Heart left ventricle (tissue), 16 donors: ENCODE results near the gene HSD11B1. TPM values are rescaled to one million over a fixed set of nuclear protein-coding genes. Genes with fewer than 3 reads are reported as not detected.
A peak's percentile ranks its signal among the peaks of the same experiment; 100 is the strongest.

Experiments used
- ATAC-seq, 4 donors: fragments of 200-7000 bp; cut with Tn5 transposase; one replicate each; pipeline ENCODE4 v1.9.1; 2020 to 2022; ENCODE audit warnings: moderate library complexity in 4 of 4, mild to moderate bottlenecking in 3 of 4, moderate number of reproducible peaks in 1 of 4
- DNase-seq, 5 donors: peaks; one replicate each; pipeline ENCODE4 v3.0.0-alpha.2; 2020
- H3K27ac ChIP-seq, 12 donors: fragments of 200-600 bp; sonication (generic) in 4 of 12; one replicate each; pipeline versions ENCODE4 v1.5.0 to v1.8.0; 2016 to 2022; ENCODE audit warnings: mild to moderate bottlenecking in 2 of 12
- H3K27me3 ChIP-seq, 9 donors: fragments of 200-600 bp; sonication (generic) in 2 of 9; one replicate each; pipeline versions ENCODE4 v1.5.1 to v1.8.0; 2016 to 2022; ENCODE audit warnings: mild to moderate bottlenecking in 3 of 9
- H3K36me3 ChIP-seq, 9 donors: fragments of 200-600 bp; sonication (generic) in 2 of 9; one replicate each; pipeline versions ENCODE4 v1.5.0 to v1.8.0; 2018 to 2022; ENCODE audit warnings: mild to moderate bottlenecking in 2 of 9
- H3K4me1 ChIP-seq, 12 donors: fragments of 200-600 bp; sonication (generic) in 4 of 12; one replicate each; pipeline versions ENCODE4 v1.5.0 to v1.8.0; 2016 to 2022; ENCODE audit warnings: mild to moderate bottlenecking in 3 of 12
- H3K4me3 ChIP-seq, 12 donors: fragments of 200-600 bp; sonication (generic) in 4 of 12; one replicate each; pipeline versions ENCODE4 v1.5.0 to v1.8.0; 2017 to 2022; ENCODE audit warnings: mild to moderate bottlenecking in 9 of 12, moderate library complexity in 4 of 12
- H3K9me3 ChIP-seq, 12 donors: fragments of 200-600 bp; sonication (generic) in 4 of 12; one replicate each; pipeline versions ENCODE4 v1.5.0 to v1.8.0; 2016 to 2022; ENCODE audit warnings: mild to moderate bottlenecking in 1 of 12
- CTCF ChIP-seq, 12 donors: fragments of 200-600 bp; sonication (generic) in 4 of 12; IDR thresholded peaks; one replicate each; pipeline versions ENCODE4 v1.5.0 to v1.8.0; 2018 to 2022; ENCODE audit warnings: antibody characterized with exemption in 12 of 12, mild to moderate bottlenecking in 5 of 12
- POLR2A ChIP-seq, 2 donors: fragments of 450-650 bp; IDR thresholded peaks; one replicate each; pipeline ENCODE4 v1.6.1; 2017; ENCODE audit warnings: antibody characterized with exemption in 2 of 2, mild to moderate bottlenecking in 2 of 2, moderate library complexity in 2 of 2
- WGBS, 4 donors: extraction: QIAGEN DNeasy Blood & Tissue Kit in 2 of 4; methylation state at CpG; one replicate each; pipeline versions ENCODE4 v1.1.5 to v1.1.7; 2013 to 2018; 5-methylcytosine and 5-hydroxymethylcytosine counted together
- intact Hi-C, 10 donors: fragments of 100-400 bp; cut with DNase I; formaldehyde crosslinking; loops; one replicate each; pipeline versions ENCODE4 v1.11.1 to v1.14.2; 2022
- polyA plus RNA-seq, 2 donors: library from polyadenylated mRNA; stranded (reverse); fragments of 200-250 nt; gene quantifications; one replicate each; pipeline ENCODE4 v1.2.3, GENCODE V29; 2013
- total RNA-seq, 9 donors: library from RNA; depleted of rRNA in 2 of 9; stranded (reverse); fragments of >200 nt in 2 of 9; fragmentation: NEBNext Ultra II Directional in 3 of 9; extraction: Animal tissue kit (Norgen Biotek cat#: 25700) in 3 of 9; gene quantifications; one replicate each; pipeline versions ENCODE4 v1.1.0 to v1.2.4, GENCODE V29; 2016 to 2023
- donor health status: ischemic (EF 13 %, LVEDD 7.1; RV severe dilation, severe dysfunction).
- donor health status: healthy with polysubstance abuse.
- donor health status: DM: no; HTN: yes; CAD: no.
- donor health status: DM: no; HTN: no; CAD: no.
- donor health status: ischemic (EF 25% LVEDD 6.9; RV normal size, moderate dysfunction).
- donor health status: ischemic (EF 25% LVEDD 5.7; RV mildly dilated, moderate dysfunction).
- donor health status: healthy.
- donor health status: DM: yes; HTN: yes; CAD: no.
- donor health status: ischemic (EF 35%, LVEDD 5.7; RV mildly dilated, moderate dysfunction).
- donor health status: nonischemic (EF 11% LVEDD 7.7; RV severe dilation, severe dysfunction).
- donor health status: DM: yes; HTN: yes; CAD: no.
- donor health status: PGD.
- donor health status: ischemic (EF 29% LVEDD 5.4; RV normal size, mild dysfunction).
- donor health status: nonischemic (EF 23%, LVEDD 6.1; RV moderate dilation, normal function).

The HSD11B1 gene
- total and polyA plus RNA-seq, 11 donors: 1.2 to 36.1 (median 3.6) TPM

- WGBS, 4 donors: 93 to 97% (median 95%) methylated on average over 17 of the region's 17 CpGs
- intact Hi-C loops: no loop called here
- no peak overlapping the region for H3K4me3 ChIP-seq
Observed at GRCh38 chr1:209770636-209771415, 66.2 kb downstream of the HSD11B1 start.

GRCh38 chr1:209772126-209772525 lies 67.5 kb downstream of the HSD11B1 start:
- no peak overlapping the region for H3K27ac ChIP-seq
- intact Hi-C loops: no loop called here
- 43 to 63% (median 54%) methylated on average over 6 of the region's 6 CpGs for WGBS, 4 donors
- no peak overlapping the region for H3K4me3 ChIP-seq
- no peaks in the 10 kb centered on the region for H3K9me3 ChIP-seq
- TF ChIP-seq CTCF (IDR thresholded peaks at IDR 0.05): no peak
- TF ChIP-seq POLR2A (IDR thresholded peaks at IDR 0.05): no peak
- peaks cover 0 to 27% (median 0%) of the 10 kb centered on the region in 9 donors for H3K36me3 ChIP-seq
- H3K27me3 ChIP-seq: no peaks in the 10 kb centered on the region
- H3K4me1 ChIP-seq: peaks cover 4 to 46% (median 20%) of the 10 kb centered on the region in 12 donors
- DNase-seq (no peak), ATAC-seq (no peak)

More at GRCh38 chr1:209770636-209771415, 66.2 kb downstream of the HSD11B1 start:
- no peaks in the 10 kb centered on the region for H3K9me3 ChIP-seq
- no peaks in the 10 kb centered on the region for H3K27me3 ChIP-seq
- H3K36me3 ChIP-seq: peaks cover 0 to 14% (median 0%) of the 10 kb centered on the region in 9 donors
- ATAC-seq: no peak
- TF ChIP-seq CTCF (IDR thresholded peaks at IDR 0.05): no peak
- TF ChIP-seq POLR2A (IDR thresholded peaks at IDR 0.05): no peak
- no peak overlapping the region for H3K27ac ChIP-seq
- no peak for DNase-seq
- peaks cover 4 to 59% (median 20%) of the 10 kb centered on the region in 12 donors for H3K4me1 ChIP-seq

GRCh38 chr1:209774592-209774991 lies 69.9 kb downstream of the HSD11B1 start:
- ATAC-seq (no peak), DNase-seq (no peak)
- WGBS, 4 donors: 85 to 95% (median 91%) methylated on average over 1 of the region's 1 CpG
- Histone ChIP-seq H3K27me3 (no peaks in the 10 kb centered on the region), H3K9me3 (no peaks in the 10 kb centered on the region), H3K4me1 (peaks cover 0 to 21% (median 6%) of the 10 kb centered on the region in 12 donors), H3K36me3 (peaks cover 0 to 52% (median 0%) of the 10 kb centered on the region in 9 donors), H3K27ac (peak overlapping the region in 1 of 12 donors; percentile 28), H3K4me3 (no peak overlapping the region)
- intact Hi-C loops: no loop called here
- TF ChIP-seq POLR2A (IDR thresholded peaks at IDR 0.05) (no peak), CTCF (IDR thresholded peaks at IDR 0.05) (no peak)

GRCh38 chr1:209775678-209776077 lies 71.0 kb downstream of the HSD11B1 start:
- no peak for ATAC-seq
- peaks cover 0 to 60% (median 0%) of the 10 kb centered on the region in 9 donors for H3K36me3 ChIP-seq
- intact Hi-C loops: no loop called here
- no peak for DNase-seq
- H3K4me1 ChIP-seq: peaks cover 0 to 13% (median 0%) of the 10 kb centered on the region in 12 donors
- TF ChIP-seq POLR2A (IDR thresholded peaks at IDR 0.05) (no peak), CTCF (IDR thresholded peaks at IDR 0.05) (no peak)
- no peaks in the 10 kb centered on the region for H3K9me3 ChIP-seq
- no peaks in the 10 kb centered on the region for H3K27me3 ChIP-seq
- H3K27ac ChIP-seq: no peak overlapping the region
- H3K4me3 ChIP-seq: no peak overlapping the region
- WGBS, 4 donors: 58 to 74% (median 64%) methylated on average over 2 of the region's 2 CpGs
